DND-41 (cell line): Measurements from ENCODE around the gene BACH2.
"Not testable (repeated sequence)": the region's sequence is repeated elsewhere in the genome, so short reads cannot be mapped to it uniquely, and the experiment has no call there.

Experiments
- CTCF ChIP-seq: IDR thresholded peaks from 2 replicates; pipeline ENCODE4 v1.5.1; 2012; ENCODE audit warnings: borderline replicate concordance, low read length, moderate library complexity, mild to moderate bottlenecking; ENCODE audit not compliant: poor library complexity, severe bottlenecking; ENCODE audit errors: extremely low read depth
- EZH2 ChIP-seq: IDR thresholded peaks from 3 replicates; pipeline ENCODE4 v1.6.1; 2012; ENCODE audit warnings: borderline replicate concordance, low read depth, mild to moderate bottlenecking, moderate library complexity, low read length, inconsistent platforms; ENCODE audit not compliant: severe bottlenecking

GRCh38 chr6:90332978-90333543 lies 36.4 kb upstream of the BACH2 start:
- not testable (repeated sequence) for TF ChIP-seq CTCF, EZH2
